ENCODE data around the gene IBTK. TPM values are rescaled to one million over a fixed set of nuclear protein-coding genes. Genes with fewer than 3 reads are reported as not detected.

Gene IBTK
- total and polyA plus RNA-seq, 2 donors from 2014 or later = 17.2 to 38.4 TPM

DNA sequence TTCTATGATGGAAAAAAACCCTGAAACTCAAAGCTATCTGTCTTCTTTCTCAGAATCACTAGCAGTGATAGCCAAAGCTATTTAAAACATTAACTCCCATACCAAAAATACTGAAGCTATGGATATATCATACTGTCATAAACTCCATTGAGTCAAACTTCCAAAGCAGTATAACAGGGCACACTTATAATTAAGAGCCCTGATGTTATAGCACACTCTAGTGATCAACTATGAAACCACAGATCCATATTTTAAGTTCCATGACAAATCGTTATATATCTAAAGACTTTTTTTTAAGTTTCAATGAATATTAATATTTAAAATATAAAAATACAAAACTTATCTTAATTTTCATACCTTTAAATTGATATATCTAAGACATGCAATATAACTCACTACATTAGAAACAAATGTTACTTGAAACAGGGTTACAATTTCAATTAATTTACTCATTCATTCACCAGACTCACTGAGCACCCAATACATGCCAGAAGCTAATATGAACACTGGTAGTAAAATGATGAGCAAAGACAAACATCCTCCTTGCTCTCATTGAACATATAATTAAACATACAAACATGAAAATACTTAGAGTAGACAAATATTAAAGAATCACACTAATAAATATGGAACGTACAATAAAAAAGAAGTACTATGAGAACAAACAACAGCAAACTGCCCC is 69.3 kb downstream of the IBTK start:
- H3K36me3 ChIP-seq (ENCODE audit: control insufficient read depth in 2 of 3, insufficient read depth in 3 of 3, low read length in 3 of 3) = peaks cover 4 to 15% (median 8%) of the 10 kb centered on the region in 3 donors
- TF ChIP-seq, protein P1, sequence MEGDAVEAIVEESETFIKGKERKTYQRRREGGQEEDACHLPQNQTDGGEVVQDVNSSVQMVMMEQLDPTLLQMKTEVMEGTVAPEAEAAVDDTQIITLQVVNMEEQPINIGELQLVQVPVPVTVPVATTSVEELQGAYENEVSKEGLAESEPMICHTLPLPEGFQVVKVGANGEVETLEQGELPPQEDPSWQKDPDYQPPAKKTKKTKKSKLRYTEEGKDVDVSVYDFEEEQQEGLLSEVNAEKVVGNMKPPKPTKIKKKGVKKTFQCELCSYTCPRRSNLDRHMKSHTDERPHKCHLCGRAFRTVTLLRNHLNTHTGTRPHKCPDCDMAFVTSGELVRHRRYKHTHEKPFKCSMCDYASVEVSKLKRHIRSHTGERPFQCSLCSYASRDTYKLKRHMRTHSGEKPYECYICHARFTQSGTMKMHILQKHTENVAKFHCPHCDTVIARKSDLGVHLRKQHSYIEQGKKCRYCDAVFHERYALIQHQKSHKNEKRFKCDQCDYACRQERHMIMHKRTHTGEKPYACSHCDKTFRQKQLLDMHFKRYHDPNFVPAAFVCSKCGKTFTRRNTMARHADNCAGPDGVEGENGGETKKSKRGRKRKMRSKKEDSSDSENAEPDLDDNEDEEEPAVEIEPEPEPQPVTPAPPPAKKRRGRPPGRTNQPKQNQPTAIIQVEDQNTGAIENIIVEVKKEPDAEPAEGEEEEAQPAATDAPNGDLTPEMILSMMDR (IDR thresholded peaks at IDR 0.05; ENCODE audit: borderline replicate concordance, extremely low read depth, insufficient read depth) = no peak
- peak; percentile 78 for FAIRE-seq

DNA sequence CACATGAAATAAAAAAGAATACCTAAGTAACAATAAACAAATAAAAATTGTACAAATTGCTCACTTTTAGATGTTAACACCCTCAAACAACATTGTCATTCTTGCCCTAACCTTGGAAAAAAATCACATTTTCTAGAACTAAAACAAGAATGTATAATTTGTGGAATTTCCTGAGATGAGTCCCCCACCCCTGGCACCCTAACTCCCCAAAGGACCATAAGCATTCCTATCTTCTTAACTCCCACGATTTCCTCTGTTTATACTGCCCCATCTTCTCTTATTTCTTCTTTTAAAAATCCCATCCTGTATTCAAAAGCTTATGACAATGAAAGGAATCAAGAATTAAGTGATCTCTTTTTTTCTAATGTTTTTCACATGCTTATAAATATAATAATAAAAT is 70.9 kb downstream of the IBTK start:
- Histone ChIP-seq H3K27me3 (ENCODE audit: control insufficient read depth, insufficient read depth, low read length) (no peaks in the 10 kb centered on the region), H3K9ac (ENCODE audit: low read length in 3 of 3) (no peak overlapping the region), H3K36me3 (ENCODE audit: control insufficient read depth in 2 of 3, insufficient read depth in 3 of 3, low read length in 3 of 3) (peaks cover 4 to 22% (median 11%) of the 10 kb centered on the region in 3 donors), H3K27ac (ENCODE audit: low read depth in 2 of 2, low read length in 2 of 2) (no peak overlapping the region), H3K9me3 (ENCODE audit: control insufficient read depth in 2 of 3, insufficient read depth in 1 of 3, low read length in 3 of 3) (no peaks in the 10 kb centered on the region), H3K4me1 (ENCODE audit: control insufficient read depth in 2 of 3, insufficient read depth in 2 of 3, low read depth in 1 of 3, low read length in 3 of 3) (no peaks in the 10 kb centered on the region), H3K4me3 (ENCODE audit: low read length in 3 of 3) (no peak overlapping the region)
- DNase-seq (no peak), FAIRE-seq (no peak)
- intact Hi-C loops (cut with DNase I) = no loop called here
- TF ChIP-seq, protein P1 (IDR thresholded peaks at IDR 0.05; ENCODE audit: borderline replicate concordance, extremely low read depth, insufficient read depth) = no peak

More for the DNA sequence above, 69.3 kb downstream of the IBTK start:
- H3K4me1 ChIP-seq (ENCODE audit: control insufficient read depth in 2 of 3, insufficient read depth in 2 of 3, low read depth in 1 of 3, low read length in 3 of 3) = no peaks in the 10 kb centered on the region
- no peak overlapping the region for H3K4me3 ChIP-seq (ENCODE audit: low read length in 3 of 3)
- H3K9me3 ChIP-seq (ENCODE audit: control insufficient read depth in 2 of 3, insufficient read depth in 1 of 3, low read length in 3 of 3) = no peaks in the 10 kb centered on the region
- peak in 1 of 5 donors; percentile 10 for DNase-seq
- intact Hi-C loops (cut with DNase I) = no loop called here
- H3K9ac ChIP-seq (ENCODE audit: low read length in 3 of 3) = no peak overlapping the region
- H3K27me3 ChIP-seq (ENCODE audit: control insufficient read depth, insufficient read depth, low read length) = no peaks in the 10 kb centered on the region
- no peak overlapping the region for H3K27ac ChIP-seq (ENCODE audit: low read depth in 2 of 2, low read length in 2 of 2)

DNA sequence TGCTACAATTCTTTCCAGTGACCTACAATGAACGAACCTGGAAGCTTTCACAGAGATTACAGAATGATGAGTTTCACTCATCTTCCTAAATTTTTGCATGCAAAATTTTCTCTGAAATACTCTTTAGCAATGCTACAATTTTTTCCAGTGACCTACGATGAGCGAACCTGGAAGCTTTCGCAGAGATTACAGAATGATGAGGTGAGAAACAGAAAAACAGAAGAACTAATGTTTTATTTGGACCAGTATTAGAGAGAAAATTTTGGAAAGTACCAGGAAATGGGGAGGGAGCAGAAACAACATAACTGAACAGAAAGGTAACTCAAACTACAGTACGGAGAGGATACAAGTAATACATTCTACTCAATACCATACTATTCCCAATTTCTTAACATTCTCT is 75.0 kb downstream of the IBTK start:
- peaks cover 0 to 17% (median 10%) of the 10 kb centered on the region in 3 donors for H3K36me3 ChIP-seq (ENCODE audit: control insufficient read depth in 2 of 3, insufficient read depth in 3 of 3, low read length in 3 of 3)
- intact Hi-C loops (cut with DNase I) = no loop called here
- FAIRE-seq (no peak), DNase-seq (no peak)
- H3K4me1 ChIP-seq (ENCODE audit: control insufficient read depth in 2 of 3, insufficient read depth in 2 of 3, low read depth in 1 of 3, low read length in 3 of 3) = no peaks in the 10 kb centered on the region
- no peaks in the 10 kb centered on the region for H3K27me3 ChIP-seq (ENCODE audit: control insufficient read depth, insufficient read depth, low read length)
- no peak overlapping the region for H3K9ac ChIP-seq (ENCODE audit: low read length in 3 of 3)
- no peak overlapping the region for H3K4me3 ChIP-seq (ENCODE audit: low read length in 3 of 3)
- H3K27ac ChIP-seq (ENCODE audit: low read depth in 2 of 2, low read length in 2 of 2) = no peak overlapping the region
- no peaks in the 10 kb centered on the region for H3K9me3 ChIP-seq (ENCODE audit: control insufficient read depth in 2 of 3, insufficient read depth in 1 of 3, low read length in 3 of 3)
- TF ChIP-seq, protein P1 (IDR thresholded peaks at IDR 0.05; ENCODE audit: borderline replicate concordance, extremely low read depth, insufficient read depth) = no peak
